Measurements from ENCODE around the gene SSH2.
A peak's percentile ranks its signal among the peaks of the same experiment; 100 is the strongest.

SSH2 gene

DNA sequence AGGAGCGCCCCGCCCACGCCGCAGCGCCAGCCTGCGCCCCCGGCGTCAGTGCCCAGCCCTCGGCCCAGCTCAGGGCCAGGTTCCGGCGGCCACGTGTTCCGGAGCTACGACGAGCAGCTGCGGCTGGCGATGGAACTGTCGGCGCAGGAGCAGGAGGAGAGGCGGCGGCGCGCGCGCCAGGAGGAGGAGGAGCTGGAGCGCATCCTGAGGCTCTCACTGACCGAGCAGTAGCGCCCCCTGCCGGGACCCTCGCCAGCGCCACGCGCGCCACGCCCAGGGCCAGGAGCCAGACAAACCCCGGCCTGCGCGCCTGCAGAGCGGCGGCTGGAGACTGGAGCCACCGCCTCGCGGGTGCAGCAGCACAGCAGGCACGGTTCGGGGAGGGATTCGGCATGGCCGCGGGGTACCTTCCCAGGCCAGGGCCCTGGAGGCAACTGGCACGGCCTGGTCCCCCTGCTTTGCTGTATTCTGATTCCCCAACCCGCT is 316.6 kb downstream of the SSH2 start:
- Histone ChIP-seq H3K27ac (ENCODE audit: low read depth, low read length) (no peak overlapping the region), H3K9ac (ENCODE audit: low read length) (no peak overlapping the region), H3K4me2 (ENCODE audit: low read depth, low read length, poor library complexity, severe bottlenecking) (peak overlapping the region; percentile 23), H4K20me1 (ENCODE audit: low read depth, low read length) (no peaks in the 10 kb centered on the region), H3K79me2 (ENCODE audit: insufficient read depth, low read length) (no peaks in the 10 kb centered on the region), H3K36me3 (ENCODE audit: low read length) (no peaks in the 10 kb centered on the region), H3K27me3 (ENCODE audit: low read length) (no peaks in the 10 kb centered on the region), H3K9me2 (replicated peaks; ENCODE audit: insufficient read depth, low read length) (no peaks in the 10 kb centered on the region), H3K4me3 (ENCODE audit: insufficient read depth, low read length, poor library complexity, severe bottlenecking) (no peak overlapping the region), H2AFZ (ENCODE audit: low read depth, low read length, severe bottlenecking) (no peak overlapping the region), H3F3A (ENCODE audit: insufficient read depth) (no peaks in the 10 kb centered on the region), H3K9me3 (ENCODE audit: insufficient read depth, low read length) (no peaks in the 10 kb centered on the region)
- TF ChIP-seq, protein P1, sequence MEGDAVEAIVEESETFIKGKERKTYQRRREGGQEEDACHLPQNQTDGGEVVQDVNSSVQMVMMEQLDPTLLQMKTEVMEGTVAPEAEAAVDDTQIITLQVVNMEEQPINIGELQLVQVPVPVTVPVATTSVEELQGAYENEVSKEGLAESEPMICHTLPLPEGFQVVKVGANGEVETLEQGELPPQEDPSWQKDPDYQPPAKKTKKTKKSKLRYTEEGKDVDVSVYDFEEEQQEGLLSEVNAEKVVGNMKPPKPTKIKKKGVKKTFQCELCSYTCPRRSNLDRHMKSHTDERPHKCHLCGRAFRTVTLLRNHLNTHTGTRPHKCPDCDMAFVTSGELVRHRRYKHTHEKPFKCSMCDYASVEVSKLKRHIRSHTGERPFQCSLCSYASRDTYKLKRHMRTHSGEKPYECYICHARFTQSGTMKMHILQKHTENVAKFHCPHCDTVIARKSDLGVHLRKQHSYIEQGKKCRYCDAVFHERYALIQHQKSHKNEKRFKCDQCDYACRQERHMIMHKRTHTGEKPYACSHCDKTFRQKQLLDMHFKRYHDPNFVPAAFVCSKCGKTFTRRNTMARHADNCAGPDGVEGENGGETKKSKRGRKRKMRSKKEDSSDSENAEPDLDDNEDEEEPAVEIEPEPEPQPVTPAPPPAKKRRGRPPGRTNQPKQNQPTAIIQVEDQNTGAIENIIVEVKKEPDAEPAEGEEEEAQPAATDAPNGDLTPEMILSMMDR (IDR thresholded peaks at IDR 0.05; ENCODE audit: insufficient read depth, low read length, poor library complexity, severe bottlenecking), result peak; percentile 76
- TF ChIP-seq EZH2phosphoT487 (conservative IDR thresholded peaks at IDR 0.05; ENCODE audit: low read length), result no peak

DNA sequence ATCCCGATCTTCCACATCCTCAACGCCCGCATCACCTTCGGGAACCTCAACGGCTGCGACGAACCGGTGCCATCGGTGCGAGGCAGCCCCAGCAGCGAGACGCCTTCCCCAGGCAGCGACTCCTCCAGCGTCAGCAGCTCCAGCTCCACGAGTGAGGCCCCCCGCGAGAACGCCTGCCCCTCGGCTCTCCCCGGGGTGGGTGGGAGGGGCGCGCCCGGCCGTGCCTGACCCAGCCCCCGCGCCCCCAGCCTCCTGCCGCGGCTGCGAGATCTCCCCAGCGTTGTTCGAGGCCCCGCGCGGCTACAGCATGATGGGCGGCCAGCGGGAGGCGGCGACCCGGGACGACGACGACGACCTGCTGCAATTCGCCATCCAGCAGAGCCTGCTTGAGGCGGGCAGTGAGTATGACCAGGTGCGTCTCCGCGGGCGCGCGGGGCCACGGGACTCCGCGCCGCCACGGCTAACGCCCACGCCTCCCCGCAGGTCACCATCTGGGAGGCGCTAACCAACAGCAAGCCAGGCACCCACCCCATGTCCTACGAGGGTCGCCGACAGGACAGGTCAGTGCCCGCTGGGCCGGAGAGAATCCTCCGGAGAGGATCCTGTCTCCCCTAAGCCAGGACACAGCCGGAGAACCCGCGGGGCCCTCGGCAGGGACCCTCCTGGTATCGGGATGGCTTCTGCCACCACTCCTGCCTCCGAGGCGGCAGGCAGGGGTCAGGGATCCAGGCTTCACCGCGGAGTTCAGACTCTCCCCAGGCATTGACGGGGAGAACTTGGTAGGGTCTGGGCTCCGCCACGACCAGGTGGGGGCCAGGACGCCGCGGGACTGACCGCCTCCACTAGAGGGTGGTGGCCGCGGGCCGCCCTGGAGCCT is 317.4 kb downstream of the SSH2 start:
- no peak overlapping the region for H3K9ac ChIP-seq (ENCODE audit: low read length)
- no peak overlapping the region for H2AFZ ChIP-seq (ENCODE audit: low read depth, low read length, severe bottlenecking)
- TF ChIP-seq, protein P1 (IDR thresholded peaks at IDR 0.05; ENCODE audit: insufficient read depth, low read length, poor library complexity, severe bottlenecking), result no peak
- no peak for TF ChIP-seq EZH2phosphoT487 (conservative IDR thresholded peaks at IDR 0.05; ENCODE audit: low read length)

DNA sequence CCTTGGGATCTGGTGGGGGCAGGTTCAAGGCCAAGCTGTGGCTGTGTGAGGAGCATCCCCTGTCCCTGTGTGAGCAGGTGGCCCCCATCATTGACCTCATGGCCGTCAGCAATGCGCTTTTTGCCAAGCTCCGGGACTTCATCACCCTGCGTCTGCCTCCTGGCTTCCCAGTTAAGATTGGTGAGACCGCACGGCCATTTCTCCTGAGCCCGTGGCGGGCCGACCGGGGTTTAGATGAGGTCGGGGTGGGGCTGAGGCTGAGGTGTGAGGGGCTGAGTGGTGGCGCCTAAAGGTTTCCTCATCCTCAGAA is 318.0 kb downstream of the SSH2 start:
- Histone ChIP-seq H3K36me3 (ENCODE audit: low read length) (no peaks in the 10 kb centered on the region), H2AFZ (ENCODE audit: low read depth, low read length, severe bottlenecking) (no peak overlapping the region), H3K9me3 (ENCODE audit: insufficient read depth, low read length) (no peaks in the 10 kb centered on the region), H3K4me2 (ENCODE audit: low read depth, low read length, poor library complexity, severe bottlenecking) (no peak overlapping the region), H3K27ac (ENCODE audit: low read depth, low read length) (no peak overlapping the region), H3F3A (ENCODE audit: insufficient read depth) (no peaks in the 10 kb centered on the region), H3K4me3 (ENCODE audit: insufficient read depth, low read length, poor library complexity, severe bottlenecking) (no peak overlapping the region), H4K20me1 (ENCODE audit: low read depth, low read length) (no peaks in the 10 kb centered on the region), H3K9ac (ENCODE audit: low read length) (no peak overlapping the region), H3K9me2 (replicated peaks; ENCODE audit: insufficient read depth, low read length) (no peaks in the 10 kb centered on the region), H3K27me3 (ENCODE audit: low read length) (no peaks in the 10 kb centered on the region), H3K79me2 (ENCODE audit: insufficient read depth, low read length) (no peaks in the 10 kb centered on the region)
- TF ChIP-seq EZH2phosphoT487 (conservative IDR thresholded peaks at IDR 0.05; ENCODE audit: low read length), result no peak
- TF ChIP-seq, protein P1 (IDR thresholded peaks at IDR 0.05; ENCODE audit: insufficient read depth, low read length, poor library complexity, severe bottlenecking), result no peak

More for the DNA sequence above, 317.4 kb downstream of the SSH2 start:
- H3K36me3 ChIP-seq (ENCODE audit: low read length), result no peaks in the 10 kb centered on the region
- H4K20me1 ChIP-seq (ENCODE audit: low read depth, low read length), result no peaks in the 10 kb centered on the region
- no peaks in the 10 kb centered on the region for H3K27me3 ChIP-seq (ENCODE audit: low read length)
- H3K9me3 ChIP-seq (ENCODE audit: insufficient read depth, low read length), result no peaks in the 10 kb centered on the region
- no peak overlapping the region for H3K4me3 ChIP-seq (ENCODE audit: insufficient read depth, low read length, poor library complexity, severe bottlenecking)
- no peaks in the 10 kb centered on the region for H3K79me2 ChIP-seq (ENCODE audit: insufficient read depth, low read length)
- H3K9me2 ChIP-seq (replicated peaks; ENCODE audit: insufficient read depth, low read length), result no peaks in the 10 kb centered on the region
- peak overlapping the region; percentile 11 for H3K4me2 ChIP-seq (ENCODE audit: low read depth, low read length, poor library complexity, severe bottlenecking)
- H3F3A ChIP-seq (ENCODE audit: insufficient read depth), result no peaks in the 10 kb centered on the region
- H3K27ac ChIP-seq (ENCODE audit: low read depth, low read length), result no peak overlapping the region

Data from SU-DHL-6 (cell line).